T-cell (primary cell): Measurements from ENCODE around the gene CIC. TPM values are rescaled to one million over a fixed set of nuclear protein-coding genes. Genes with fewer than 3 reads are reported as not detected.

Source experiments
- ATAC-seq, 4 experiments: fragments of 200-7000 bp in 3 of 4; fragments of 150-1000 bp in 1 of 4; cut with Tn5 transposase; replicated peaks in 1 of 4; 1 replicate in 3 of 4; 2 replicates in 1 of 4; pipeline ENCODE4 v1.10.0; 2021; ENCODE audit warnings: moderate library complexity in 3 of 4, mild to moderate bottlenecking in 2 of 4, moderate number of reproducible peaks in 1 of 4
- CTCF ChIA-PET, 2 donors: fragments of 300-600 bp; sonication (Branson Sonifier 250); formaldehyde crosslinking; loops; one replicate each; lab custom pipeline; 2022; ENCODE audit warnings: antibody characterized with exemption in 2 of 2; lab: Charles Lee
- POLR2A ChIA-PET, 2 donors: fragments of 300-600 bp; sonication (Branson Sonifier 250); formaldehyde crosslinking; loops; one replicate each; lab custom pipeline; 2022; ENCODE audit warnings: antibody characterized with exemption in 2 of 2; lab: Charles Lee
- DNase-seq, 35 experiments: peaks; one replicate each; pipeline versions ENCODE4 v3.0.0 to v3.0.0-alpha.2; 2013 to 2023
- H3K27ac ChIP-seq: one replicate; pipeline ENCODE4 v1.5.1; 2013; ENCODE audit warnings: low read length
- H3K27me3 ChIP-seq, 2 experiments: replicated peaks in 1 of 2; 1 replicate in 1 of 2; 2 replicates in 1 of 2; pipeline versions ENCODE4 v1.6.1 to v1.7.0; 2013; ENCODE audit warnings: low read length in 1 of 2, mixed read lengths in 1 of 2; ENCODE audit not compliant: control insufficient read depth in 2 of 2, insufficient read depth in 2 of 2; ENCODE audit errors: extremely low read depth in 1 of 2
- H3K36me3 ChIP-seq, 2 donors: 1 replicate in 1 of 2; 2 replicates in 1 of 2; pipeline versions ENCODE4 v1.6.1 to v1.7.0; 2013; ENCODE audit warnings: low read length in 1 of 2; ENCODE audit not compliant: control insufficient read depth in 2 of 2, insufficient read depth in 1 of 2; ENCODE audit errors: extremely low read depth in 1 of 2
- H3K4me1 ChIP-seq, 2 experiments: 1 replicate in 1 of 2; 2 replicates in 1 of 2; pipeline versions ENCODE4 v1.6.1 to v1.7.0; 2013; ENCODE audit warnings: low read length in 2 of 2, mixed read lengths in 1 of 2; ENCODE audit not compliant: insufficient read depth in 2 of 2, control insufficient read depth in 1 of 2; ENCODE audit errors: extremely low read depth in 1 of 2
- H3K4me3 ChIP-seq, 2 donors: 1 replicate in 1 of 2; 2 replicates in 1 of 2; pipeline versions ENCODE4 v1.5.1 to v1.7.0; 2013; ENCODE audit warnings: mild to moderate bottlenecking in 2 of 2, low read length in 1 of 2, moderate library complexity in 1 of 2; ENCODE audit not compliant: control insufficient read depth in 1 of 2; ENCODE audit errors: extremely low read depth in 1 of 2
- H3K9me3 ChIP-seq: 2 replicates; pipeline ENCODE4 v1.7.0; 2013
- H3K27ac Mint-ChIP-seq, 2 donors: one replicate each; pipeline ENCODE4 v1.8.0; 2020 to 2021; ENCODE audit warnings: mild to moderate bottlenecking in 2 of 2, mixed read lengths in 2 of 2
- H3K27me3 Mint-ChIP-seq, 2 donors: one replicate each; pipeline ENCODE4 v1.8.0; 2021 to 2022; ENCODE audit warnings: mixed read lengths in 2 of 2
- H3K36me3 Mint-ChIP-seq: one replicate; pipeline ENCODE4 v1.8.0; 2021; ENCODE audit warnings: mixed read lengths
- H3K4me1 Mint-ChIP-seq, 3 donors: one replicate each; pipeline ENCODE4 v1.8.0; 2020 to 2022; ENCODE audit warnings: mixed read lengths in 3 of 3, mild to moderate bottlenecking in 1 of 3
- H3K4me3 Mint-ChIP-seq, 3 donors: one replicate each; pipeline ENCODE4 v1.8.0; 2020 to 2022; ENCODE audit warnings: mild to moderate bottlenecking in 3 of 3, mixed read lengths in 3 of 3, moderate library complexity in 3 of 3
- H3K9me3 Mint-ChIP-seq, 3 donors: one replicate each; pipeline ENCODE4 v1.8.0; 2020 to 2022; ENCODE audit warnings: mixed read lengths in 3 of 3
- WGBS: methylation state at CpG from one replicate; pipeline ENCODE4 v1.1.5; 2013; ENCODE audit warnings: missing lambda C conversion rate; ENCODE audit not compliant: insufficient coverage; 5-methylcytosine and 5-hydroxymethylcytosine counted together
- total RNA-seq, 35 experiments: library from RNA in 6 of 35; stranded (reverse) in 6 of 35; fragments of 120-200 nt in 1 of 35; gene quantifications; one replicate each; pipeline versions ENCODE4 v1.2.1 to v1.2.4 and lab custom pipeline; 2013 to 2026

CIC gene
- total RNA-seq, 5 donors from 2014 or later (not counting 1 experiment from before 2014, with no cell fraction given), result 93.9 to 110 (median 104) TPM

GRCh38 chr19:42246922-42247639, 22.0 kb upstream of the CIC start:
- Histone ChIP-seq H3K4me3 (no peak overlapping the region), H3K9me3 (no peaks in the 10 kb centered on the region), H3K27me3 (no peaks in the 10 kb centered on the region), H3K4me1 (peaks cover 18 to 44% of the 10 kb centered on the region in 2 experiments), H3K27ac (no peak overlapping the region), H3K36me3 (peaks cover 0 to 13% of the 10 kb centered on the region in 2 donors)
- H3K9me3 Mint-ChIP-seq, result no peaks in the 10 kb centered on the region
- WGBS, result 87% methylated on average over 4 of the region's 7 CpGs
- H3K36me3 Mint-ChIP-seq, result no peaks in the 10 kb centered on the region
- H3K27me3 Mint-ChIP-seq, result no peaks in the 10 kb centered on the region
- peak overlapping the region; percentile 44 to 84 for H3K27ac Mint-ChIP-seq
- ATAC-seq (no peak), DNase-seq (peak in 1 of 35 experiments; percentile 2)
- H3K4me1 Mint-ChIP-seq, result peaks cover 43 to 46% (median 45%) of the 10 kb centered on the region in 3 donors
- ChIA-PET POLR2A (interaction anchor here in 1 of 2 donors (0.7 kb wide), 1 partner anchor 24 kb away, joined by 3 read pairs; no protein-coding TSS in a partner anchor), CTCF (interaction anchor here (0.5 to 1.9 kb wide), 4 partner anchors 32 to 65 kb away, joined by 3 to 6 read pairs (median 4); no protein-coding TSS in a partner anchor)
- H3K4me3 Mint-ChIP-seq, result no peak overlapping the region

- ChIA-PET POLR2A (no interaction called here), CTCF (interaction anchor here in 1 of 2 donors (0.9 to 1.9 kb wide), 2 partner anchors 32 kb away, joined by 3 to 6 read pairs; no protein-coding TSS in a partner anchor)
- H3K4me3 Mint-ChIP-seq, result no peak overlapping the region
- H3K4me1 ChIP-seq, result peaks cover 23 to 50% of the 10 kb centered on the region in 2 experiments
- H3K27ac ChIP-seq, result no peak overlapping the region
- no peaks in the 10 kb centered on the region for H3K9me3 Mint-ChIP-seq
- peaks cover 0 to 13% of the 10 kb centered on the region in 2 donors for H3K36me3 ChIP-seq
- peaks cover 49 to 51% (median 51%) of the 10 kb centered on the region in 3 donors for H3K4me1 Mint-ChIP-seq
- no peaks in the 10 kb centered on the region for H3K9me3 ChIP-seq
- H3K27ac Mint-ChIP-seq, result no peak overlapping the region
- H3K27me3 ChIP-seq, result no peaks in the 10 kb centered on the region
- ATAC-seq (no peak), DNase-seq (no peak)
- no peaks in the 10 kb centered on the region for H3K27me3 Mint-ChIP-seq
- no CpG with 5 or more reads among the region's 6 CpGs for WGBS
- H3K4me3 ChIP-seq, result no peak overlapping the region
- no peaks in the 10 kb centered on the region for H3K36me3 Mint-ChIP-seq
Measured at GRCh38 chr19:42247640-42248199, 21.3 kb upstream of the CIC start.

GRCh38 chr19:42248270-42249148, 20.5 kb upstream of the CIC start:
- ChIA-PET POLR2A (interaction anchor here in 1 of 2 donors (0.6 kb wide), 1 partner anchor 9 kb away, joined by 4 read pairs; no protein-coding TSS in a partner anchor), CTCF (interaction anchor here in 1 of 2 donors (0.9 kb wide), 1 partner anchor 31 kb away, joined by 3 read pairs; no protein-coding TSS in a partner anchor)
- Mint-ChIP-seq H3K27me3 (no peaks in the 10 kb centered on the region), H3K9me3 (no peaks in the 10 kb centered on the region), H3K27ac (no peak overlapping the region), H3K4me3 (peak overlapping the region in 1 of 3 donors; percentile 31), H3K36me3 (no peaks in the 10 kb centered on the region), H3K4me1 (peaks cover 45 to 50% (median 49%) of the 10 kb centered on the region in 3 donors)
- H3K36me3 ChIP-seq, result peaks cover 0 to 13% of the 10 kb centered on the region in 2 donors
- DNase-seq (peak in 1 of 35 experiments; percentile 5), ATAC-seq (no peak)
- no peak overlapping the region for H3K27ac ChIP-seq
- H3K4me1 ChIP-seq, result peaks cover 25 to 51% of the 10 kb centered on the region in 2 experiments
- H3K27me3 ChIP-seq, result no peaks in the 10 kb centered on the region
- WGBS, result 89% methylated on average over 17 of the region's 41 CpGs
- no peaks in the 10 kb centered on the region for H3K9me3 ChIP-seq
- no peak overlapping the region for H3K4me3 ChIP-seq

- WGBS, result 90% methylated on average over 34 of the region's 36 CpGs
- no peaks in the 10 kb centered on the region for H3K9me3 Mint-ChIP-seq
- peaks cover 25 to 43% of the 10 kb centered on the region in 2 experiments for H3K4me1 ChIP-seq
- no peaks in the 10 kb centered on the region for H3K9me3 ChIP-seq
- H3K27ac Mint-ChIP-seq, result no peak overlapping the region
- H3K4me3 Mint-ChIP-seq, result peak overlapping the region in 1 of 3 donors; percentile 31
- ChIA-PET POLR2A (no interaction called here), CTCF (no interaction called here)
- peaks cover 43 to 46% (median 45%) of the 10 kb centered on the region in 3 donors for H3K4me1 Mint-ChIP-seq
- H3K27me3 Mint-ChIP-seq, result no peaks in the 10 kb centered on the region
- no peak overlapping the region for H3K27ac ChIP-seq
- DNase-seq, result no peak
- peaks cover 0 to 13% of the 10 kb centered on the region in 2 donors for H3K36me3 ChIP-seq
- ATAC-seq, result no peak
- H3K36me3 Mint-ChIP-seq, result no peaks in the 10 kb centered on the region
- no peaks in the 10 kb centered on the region for H3K27me3 ChIP-seq
- H3K4me3 ChIP-seq, result no peak overlapping the region
Measured at GRCh38 chr19:42249149-42249750, 19.8 kb upstream of the CIC start.

- peak overlapping the region in 1 of 3 donors; percentile 31 for H3K4me3 Mint-ChIP-seq
- WGBS, result 94% methylated on average over 3 of the region's 6 CpGs
- Histone ChIP-seq H3K27ac (no peak overlapping the region), H3K4me3 (no peak overlapping the region), H3K4me1 (peaks cover 25 to 41% of the 10 kb centered on the region in 2 experiments), H3K9me3 (no peaks in the 10 kb centered on the region), H3K36me3 (peaks cover 0 to 13% of the 10 kb centered on the region in 2 donors), H3K27me3 (no peaks in the 10 kb centered on the region)
- no peaks in the 10 kb centered on the region for H3K27me3 Mint-ChIP-seq
- H3K27ac Mint-ChIP-seq, result peak overlapping the region; percentile 73 to 74
- CTCF ChIA-PET, result no interaction called here
- no peaks in the 10 kb centered on the region for H3K9me3 Mint-ChIP-seq
- ATAC-seq (no peak), DNase-seq (no peak)
- POLR2A ChIA-PET, result no interaction called here
- no peaks in the 10 kb centered on the region for H3K36me3 Mint-ChIP-seq
- H3K4me1 Mint-ChIP-seq, result peaks cover 38 to 41% (median 40%) of the 10 kb centered on the region in 3 donors
Measured at GRCh38 chr19:42249769-42250168, 19.3 kb upstream of the CIC start.
